KMS-11 (cell line): ENCODE data around the gene SPAG6.

Experiments used
- H2AFZ ChIP-seq: fragments of 200-600 bp; sonication (generic); 2 replicates; pipeline ENCODE4 v1.6.1; 2016; ENCODE audit warnings: antibody characterized with exemption, mixed run types, low read depth
- H3K27ac ChIP-seq: fragments of 200-600 bp; sonication (generic); 2 replicates; pipeline ENCODE4 v1.6.1; 2016; ENCODE audit warnings: mild to moderate bottlenecking, mixed run types
- H3K27me3 ChIP-seq: fragments of 200-600 bp; sonication (generic); 2 replicates; pipeline ENCODE4 v1.6.1; 2017; ENCODE audit warnings: mild to moderate bottlenecking, low read depth, mixed run types, moderate library complexity; ENCODE audit not compliant: insufficient read depth
- H3K36me3 ChIP-seq: fragments of 200-600 bp; sonication (generic); 2 replicates; pipeline ENCODE4 v1.6.1; 2017; ENCODE audit warnings: mild to moderate bottlenecking, mixed run types; ENCODE audit not compliant: insufficient read depth
- H3K4me1 ChIP-seq: fragments of 200-600 bp; sonication (generic); 2 replicates; pipeline ENCODE4 v1.6.1; 2016; ENCODE audit warnings: mild to moderate bottlenecking, low read depth, mixed run types; ENCODE audit not compliant: poor library complexity, severe bottlenecking
- H3K4me2 ChIP-seq: fragments of 200-600 bp; sonication (generic); 2 replicates; pipeline ENCODE4 v1.7.0; 2016; ENCODE audit warnings: mild to moderate bottlenecking, mixed run types
- H3K4me3 ChIP-seq: fragments of 200-600 bp; sonication (generic); IDR thresholded peaks from 2 replicates; pipeline ENCODE4 v1.6.1; 2017; ENCODE audit warnings: low read depth, low read length, mixed read lengths; ENCODE audit not compliant: insufficient read depth
- H3K79me2 ChIP-seq: fragments of 200-600 bp; sonication (generic); 2 replicates; pipeline ENCODE4 v1.6.1; 2016; ENCODE audit warnings: low read depth, mixed run types; ENCODE audit not compliant: insufficient read depth
- H3K9ac ChIP-seq: fragments of 200-600 bp; sonication (generic); 2 replicates; pipeline ENCODE4 v1.6.1; 2016; ENCODE audit warnings: mild to moderate bottlenecking, mixed run types
- H4K20me1 ChIP-seq: fragments of 200-600 bp; sonication (generic); 2 replicates; pipeline ENCODE4 v1.6.1; 2016; ENCODE audit warnings: mild to moderate bottlenecking, mixed run types; ENCODE audit not compliant: insufficient read depth
- CTCF ChIP-seq: fragments of 200-600 bp; sonication (generic); conservative IDR thresholded peaks from 2 replicates; pipeline ENCODE4 v1.6.1; 2017; ENCODE audit warnings: low read depth, mild to moderate bottlenecking, antibody characterized with exemption, low read length, moderate library complexity, mixed read lengths

The SPAG6 gene

GRCh38 chr10:22417736-22418268, 72.5 kb downstream of the SPAG6 start:
- TF ChIP-seq CTCF = no peak
- no peak overlapping the region for H2AFZ ChIP-seq
- H4K20me1 ChIP-seq = no peaks in the 10 kb centered on the region
- H3K4me3 ChIP-seq = no peak overlapping the region
- H3K27ac ChIP-seq = no peak overlapping the region
- no peaks in the 10 kb centered on the region for H3K36me3 ChIP-seq
- no peaks in the 10 kb centered on the region for H3K4me1 ChIP-seq
- no peaks in the 10 kb centered on the region for H3K27me3 ChIP-seq
- no peaks in the 10 kb centered on the region for H3K79me2 ChIP-seq
- H3K4me2 ChIP-seq = no peak overlapping the region
- no peak overlapping the region for H3K9ac ChIP-seq

- no peaks in the 10 kb centered on the region for H3K27me3 ChIP-seq
- no peak overlapping the region for H3K4me3 ChIP-seq
- H3K79me2 ChIP-seq = no peaks in the 10 kb centered on the region
- no peaks in the 10 kb centered on the region for H3K4me1 ChIP-seq
- H3K36me3 ChIP-seq = no peaks in the 10 kb centered on the region
- no peak overlapping the region for H3K4me2 ChIP-seq
- TF ChIP-seq CTCF = peak; percentile 29; the same call in 1 of the 2 replicates
- H2AFZ ChIP-seq = no peak overlapping the region
- H3K27ac ChIP-seq = no peak overlapping the region
- H3K9ac ChIP-seq = no peak overlapping the region
- H4K20me1 ChIP-seq = no peaks in the 10 kb centered on the region
Observed at GRCh38 chr10:22420787-22421517, 75.7 kb downstream of the SPAG6 start.

GRCh38 chr10:22426653-22427052, 81.4 kb downstream of the SPAG6 start:
- Histone ChIP-seq H3K4me1 (no peaks in the 10 kb centered on the region), H3K9ac (no peak overlapping the region), H3K4me2 (no peak overlapping the region), H4K20me1 (no peaks in the 10 kb centered on the region), H3K79me2 (no peaks in the 10 kb centered on the region), H3K36me3 (no peaks in the 10 kb centered on the region), H3K27ac (no peak overlapping the region), H2AFZ (no peak overlapping the region), H3K4me3 (no peak overlapping the region), H3K27me3 (no peaks in the 10 kb centered on the region)
- no peak for TF ChIP-seq CTCF

GRCh38 chr10:22427101-22427500, 81.8 kb downstream of the SPAG6 start:
- no peaks in the 10 kb centered on the region for H3K27me3 ChIP-seq
- no peaks in the 10 kb centered on the region for H3K4me1 ChIP-seq
- H2AFZ ChIP-seq = no peak overlapping the region
- no peak overlapping the region for H3K4me3 ChIP-seq
- H3K27ac ChIP-seq = no peak overlapping the region
- H3K79me2 ChIP-seq = no peaks in the 10 kb centered on the region
- H4K20me1 ChIP-seq = no peaks in the 10 kb centered on the region
- H3K9ac ChIP-seq = no peak overlapping the region
- no peaks in the 10 kb centered on the region for H3K36me3 ChIP-seq
- H3K4me2 ChIP-seq = no peak overlapping the region
- no peak for TF ChIP-seq CTCF
